Measurements from ENCODE around the gene PIGU.

PIGU gene

GRCh38 chr20:34549291-34549928, 127.5 kb downstream of the PIGU start:
- no peak for DNase-seq

- no peak for DNase-seq
Observed at GRCh38 chr20:34547844-34548613, 128.9 kb downstream of the PIGU start.

GRCh38 chr20:34546751-34547181, 130.1 kb downstream of the PIGU start:
- DNase-seq, result no peak

GRCh38 chr20:34544109-34544796, 132.6 kb downstream of the PIGU start:
- no peak for DNase-seq

- DNase-seq, result no peak
Observed at GRCh38 chr20:34543463-34544056, 133.3 kb downstream of the PIGU start.

- no peak for DNase-seq
Observed at GRCh38 chr20:34542439-34542838, 134.5 kb downstream of the PIGU start.

- no peak for DNase-seq
Observed at GRCh38 chr20:34541917-34542316, 135.0 kb downstream of the PIGU start.

- DNase-seq, result no peak
Observed at GRCh38 chr20:34541264-34541901, 135.5 kb downstream of the PIGU start.

- no peak for DNase-seq
Observed at GRCh38 chr20:34540596-34541263, 136.2 kb downstream of the PIGU start.

- DNase-seq, result no peak
Observed at GRCh38 chr20:34539756-34540155, 137.1 kb downstream of the PIGU start.

- no peak for DNase-seq
Observed at GRCh38 chr20:34538671-34539123, 138.2 kb downstream of the PIGU start.

GRCh38 chr20:34537651-34538050, 139.2 kb downstream of the PIGU start:
- no peak for DNase-seq

GRCh38 chr20:34536798-34537394, 140.0 kb downstream of the PIGU start:
- DNase-seq, result no peak

- no peak for DNase-seq
Observed at GRCh38 chr20:34535857-34536256, 141.0 kb downstream of the PIGU start.

GRCh38 chr20:34535301-34535840, 141.5 kb downstream of the PIGU start:
- no peak for DNase-seq

GRCh38 chr20:34534391-34535165, 142.3 kb downstream of the PIGU start:
- no peak for DNase-seq

- no peak for DNase-seq
Observed at GRCh38 chr20:34532756-34533155, 144.1 kb downstream of the PIGU start.

- no peak for DNase-seq
Observed at GRCh38 chr20:34532320-34532719, 144.6 kb downstream of the PIGU start.

- DNase-seq, result no peak
Observed at GRCh38 chr20:34531608-34532265, 145.2 kb downstream of the PIGU start.

- DNase-seq, result no peak
Observed at GRCh38 chr20:34530342-34530741, 146.6 kb downstream of the PIGU start.
